ENCODE measurements around the gene FYB1. TPM values are rescaled to one million over a fixed set of nuclear protein-coding genes. Genes with fewer than 3 reads are reported as not detected.

FYB1 gene
- total and polyA plus RNA-seq, 2 of the 8 experiments (the other 6 are each of a cell fraction or from before 2014, with no cell fraction given): not detected

DNA sequence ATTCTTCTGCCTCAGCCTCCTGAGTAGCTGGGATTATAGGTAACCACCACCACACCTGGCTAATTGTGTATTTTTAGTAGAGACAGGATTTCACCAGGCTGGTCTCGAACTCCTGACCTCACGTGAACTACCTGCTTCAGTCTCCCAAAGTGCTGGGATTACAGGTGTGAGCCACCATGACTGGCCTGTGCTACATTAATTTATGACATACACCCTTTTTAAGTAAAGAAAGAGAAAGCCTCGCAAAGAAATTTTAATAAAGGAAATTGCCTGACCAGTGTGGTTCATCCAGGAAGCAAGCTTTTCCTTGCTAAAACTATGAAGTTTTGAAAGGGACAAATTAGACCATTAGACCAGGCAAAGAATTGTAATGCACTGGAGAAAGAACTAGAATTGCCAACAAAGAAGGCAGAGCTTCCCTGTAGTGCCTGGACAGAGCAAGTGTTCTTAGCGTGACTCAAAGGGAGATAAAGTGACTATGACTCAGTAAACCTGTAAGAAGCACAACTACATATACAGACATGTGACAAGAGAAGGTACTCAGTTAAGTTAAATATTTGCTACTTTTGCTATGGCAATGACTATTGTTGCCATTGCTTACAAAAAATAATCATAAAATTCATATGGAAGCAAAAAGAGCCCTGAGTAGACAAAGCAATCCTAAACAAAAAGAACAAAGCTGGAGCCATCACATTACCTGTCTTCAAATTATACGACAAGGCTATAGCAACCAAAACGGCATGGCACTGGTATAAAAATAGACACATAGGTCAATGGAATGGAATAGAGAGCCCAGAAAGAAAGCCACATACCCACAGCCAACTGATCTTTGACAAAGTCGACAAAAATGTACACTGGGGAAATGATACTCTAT, 54.6 kb downstream of the FYB1 start:
- Histone ChIP-seq H3K79me1 (ENCODE audit: low read depth, low read length) (no peaks in the 10 kb centered on the region), H4K5ac (ENCODE audit: insufficient read length, low read depth, low read length) (no peak overlapping the region), H4K91ac (replicated peaks; ENCODE audit: insufficient read length, low read length) (no peak overlapping the region), H2BK12ac (ENCODE audit: low read depth, low read length) (no peak overlapping the region), H3K9ac (replicated peaks in 1 of 4; ENCODE audit: extremely low read depth in 1 of 4, low read depth in 3 of 4, low read length in 3 of 4) (no peak overlapping the region), H3K79me2 (ENCODE audit: control insufficient read depth in 1 of 2, insufficient read depth in 2 of 2, low read length in 2 of 2) (no peaks in the 10 kb centered on the region), H3K9me3 (ENCODE audit: insufficient read depth in 2 of 2, low read depth in 1 of 2, low read length in 1 of 2) (no peaks in the 10 kb centered on the region), H3K36me3 (ENCODE audit: control insufficient read depth in 2 of 4, insufficient read depth in 4 of 4, low read length in 3 of 4) (no peaks in the 10 kb centered on the region), H3K4me2 (ENCODE audit: insufficient read depth in 1 of 2, low read depth in 2 of 2, low read length in 2 of 2) (no peak overlapping the region), H3K23me2 (ENCODE audit: low read depth, low read length) (no peaks in the 10 kb centered on the region), H3K27ac (ENCODE audit: low read depth, low read length) (no peak overlapping the region), H3K27me3 (replicated peaks in 1 of 4; ENCODE audit: control insufficient read depth in 3 of 4, extremely low read depth in 1 of 4, insufficient read depth in 3 of 4, low read length in 3 of 4) (no peaks in the 10 kb centered on the region), H2BK120ac (replicated peaks; ENCODE audit: low read depth, low read length) (no peak overlapping the region), H3K18ac (ENCODE audit: extremely low read depth, low read length) (no peak overlapping the region), H3K4me1 (replicated peaks in 1 of 4; ENCODE audit: control insufficient read depth in 3 of 4, insufficient read depth in 4 of 4, low read length in 3 of 4) (peaks cover 0 to 6% (median 0%) of the 10 kb centered on the region in 4 experiments; a peak in 1 of 7 replicates), H3K4ac (replicated peaks; ENCODE audit: insufficient read length, low read depth, low read length) (no peak overlapping the region), H2BK15ac (ENCODE audit: low read length) (no peak overlapping the region), H3K23ac (ENCODE audit: insufficient read length) (no peak overlapping the region), H2AK5ac (ENCODE audit: low read depth, low read length) (no peak overlapping the region), H4K8ac (ENCODE audit: extremely low read depth, insufficient read depth, low read length) (no peak overlapping the region), H2BK20ac (ENCODE audit: low read length) (no peak overlapping the region), H2BK5ac (ENCODE audit: low read depth, low read length) (no peak overlapping the region), H2AFZ (ENCODE audit: low read length) (no peak overlapping the region), H3K4me3 (ENCODE audit: extremely low read depth in 1 of 4, insufficient read depth in 2 of 4, low read depth in 3 of 4, low read length in 4 of 4) (no peak overlapping the region), H4K20me1 (replicated peaks in 1 of 2; ENCODE audit: control insufficient read depth in 1 of 2, insufficient read depth in 2 of 2, low read length in 2 of 2) (no peaks in the 10 kb centered on the region), H3K14ac (ENCODE audit: insufficient read length) (no peak overlapping the region), H3K56ac (replicated peaks; ENCODE audit: insufficient read length, low read depth, low read length) (no peak overlapping the region)
- FAIRE-seq (no peak), DNase-seq (ENCODE audit: low read depth in 1 of 2, low spot score in 2 of 2) (no peak)
- 87% methylated on average over 7 of the region's 7 CpGs; no CpG with 5 or more reads in 1 of the 2 experiments for WGBS, 2 experiments (ENCODE audit: extremely low coverage in 1 of 2, insufficient coverage in 1 of 2, insufficient read length in 1 of 2, insufficient replicate concordance in 2 of 2, low coverage in 1 of 2, low lambda C conversion rate in 2 of 2, missing lambda C conversion rate in 1 of 2)
- ChIA-PET CTCF (ENCODE audit: partially characterized antibody) (interaction anchor here (0.9 to 1.8 kb wide), 4 partner anchors 10 to 46 kb away, joined by 3 to 5 read pairs (median 4); no protein-coding TSS in a partner anchor), POLR2A (ENCODE audit: partially characterized antibody) (no interaction called here)
- no peak for TF ChIP-seq EZH2 (IDR thresholded peaks at IDR 0.05; ENCODE audit: low read depth, low read length, severe bottlenecking)
- no peak for TF ChIP-seq ASH2L (IDR thresholded peaks at IDR 0.05; ENCODE audit: low read length)
- no peak for TF ChIP-seq KDM1A (IDR thresholded peaks at IDR 0.05; ENCODE audit: borderline replicate concordance, low read length)
- TF ChIP-seq MAFK (IDR thresholded peaks at IDR 0.05; ENCODE audit: low read depth, low read length): no peak

All from H1 (cell line).